SK-N-SH treated with all-trans-retinoic acid at 6 μM for 48 hours (cell line): Measurements from ENCODE around the gene PRSS53.

ENCODE experiments used
- ATAC-seq: fragments of 200-7000 bp; cut with Tn5 transposase; 3 replicates; pipeline ENCODE4 v1.9.1; 2020; ENCODE audit warnings: mild to moderate bottlenecking, moderate library complexity
- ARNTL ChIP-seq: fragments of 450-650 bp; formaldehyde crosslinking; IDR thresholded peaks from 2 replicates; pipeline ENCODE4 v1.5.0; 2020; ENCODE audit warnings: low read depth, mild to moderate bottlenecking, moderate library complexity, borderline replicate concordance
- GLIS3 ChIP-seq: fragments of 250-450 bp; sonication (Bioruptor Pico); IDR thresholded peaks from 2 replicates; pipeline ENCODE4 v1.5.0; 2020; ENCODE audit warnings: mild to moderate bottlenecking, moderate library complexity
- OSR1 ChIP-seq: fragments of 250-450 bp; sonication (Bioruptor Pico); IDR thresholded peaks from 2 replicates; pipeline ENCODE4 v1.8.0; 2022; ENCODE audit warnings: moderate library complexity, mild to moderate bottlenecking, inconsistent platforms
- PATZ1 ChIP-seq: fragments of 250-450 bp; sonication (Bioruptor Pico); IDR thresholded peaks from 2 replicates; pipeline ENCODE4 v1.8.0; 2020; ENCODE audit warnings: mild to moderate bottlenecking, moderate library complexity, borderline replicate concordance
- POU6F1 ChIP-seq: fragments of 250-450 bp; sonication (Bioruptor Pico); IDR thresholded peaks from 2 replicates; pipeline ENCODE4 v1.8.0; 2021; ENCODE audit warnings: low read depth, mild to moderate bottlenecking, moderate library complexity, borderline replicate concordance
- PPARA ChIP-seq: fragments of 250-450 bp; sonication (Bioruptor Pico); IDR thresholded peaks from 2 replicates; pipeline ENCODE4 v1.5.0; 2020; ENCODE audit warnings: mild to moderate bottlenecking, borderline replicate concordance
- SNAI2 ChIP-seq: fragments of 250-450 bp; sonication (Bioruptor Pico); IDR thresholded peaks from 2 replicates; pipeline ENCODE4 v1.5.0; 2020; ENCODE audit warnings: mild to moderate bottlenecking, moderate library complexity
- TCF4 ChIP-seq: fragments of 250-450 bp; sonication (Bioruptor Pico); IDR thresholded peaks from 2 replicates; pipeline ENCODE4 v1.8.0; 2021; ENCODE audit warnings: mild to moderate bottlenecking, moderate library complexity, borderline replicate concordance
- TOX ChIP-seq: fragments of 250-450 bp; sonication (Bioruptor Pico); IDR thresholded peaks from 2 replicates; pipeline ENCODE4 v1.8.0; 2021; ENCODE audit warnings: mild to moderate bottlenecking, moderate library complexity, borderline replicate concordance
- ZFP3 ChIP-seq: fragments of 250-450 bp; sonication (Bioruptor Pico); IDR thresholded peaks from 2 replicates; pipeline ENCODE4 v1.5.0; 2020; ENCODE audit warnings: mild to moderate bottlenecking, moderate library complexity
- ZFP30 ChIP-seq: fragments of 450-650 bp; formaldehyde crosslinking; IDR thresholded peaks from 2 replicates; pipeline ENCODE4 v1.5.0; 2022; ENCODE audit warnings: mild to moderate bottlenecking, moderate library complexity
- ZNF565 ChIP-seq: fragments of 450-650 bp; formaldehyde crosslinking; conservative IDR thresholded peaks from 2 replicates; pipeline ENCODE4 v1.5.0; 2020; ENCODE audit warnings: low read depth, mild to moderate bottlenecking, moderate library complexity
- ZNF70 ChIP-seq: fragments of 450-650 bp; formaldehyde crosslinking; IDR thresholded peaks from 2 replicates; pipeline ENCODE4 v1.5.0; 2020; ENCODE audit warnings: mild to moderate bottlenecking, moderate library complexity
- ZNF8 ChIP-seq: fragments of 450-650 bp; formaldehyde crosslinking; IDR thresholded peaks from 2 replicates; pipeline ENCODE4 v1.5.0; 2020; ENCODE audit warnings: mild to moderate bottlenecking, moderate library complexity
- TF ChIP-seq, protein P1 (sequence below): fragments of 250-450 bp; sonication (Bioruptor Pico); IDR thresholded peaks from 2 replicates; pipeline ENCODE4 v1.5.1; 2021; ENCODE audit warnings: mild to moderate bottlenecking, moderate library complexity
- TF ChIP-seq, protein P2 (sequence below): fragments of 250-450 bp; sonication (Bioruptor Pico); IDR thresholded peaks from 2 replicates; pipeline ENCODE4 v1.5.0; 2020; ENCODE audit warnings: mild to moderate bottlenecking, moderate library complexity
- TF ChIP-seq, protein P3 (sequence below): fragments of 250-450 bp; sonication (Bioruptor Pico); IDR thresholded peaks from 2 replicates; pipeline ENCODE4 v1.5.1; 2020; ENCODE audit warnings: low read depth, mild to moderate bottlenecking, moderate library complexity

The PRSS53 gene

DNA sequence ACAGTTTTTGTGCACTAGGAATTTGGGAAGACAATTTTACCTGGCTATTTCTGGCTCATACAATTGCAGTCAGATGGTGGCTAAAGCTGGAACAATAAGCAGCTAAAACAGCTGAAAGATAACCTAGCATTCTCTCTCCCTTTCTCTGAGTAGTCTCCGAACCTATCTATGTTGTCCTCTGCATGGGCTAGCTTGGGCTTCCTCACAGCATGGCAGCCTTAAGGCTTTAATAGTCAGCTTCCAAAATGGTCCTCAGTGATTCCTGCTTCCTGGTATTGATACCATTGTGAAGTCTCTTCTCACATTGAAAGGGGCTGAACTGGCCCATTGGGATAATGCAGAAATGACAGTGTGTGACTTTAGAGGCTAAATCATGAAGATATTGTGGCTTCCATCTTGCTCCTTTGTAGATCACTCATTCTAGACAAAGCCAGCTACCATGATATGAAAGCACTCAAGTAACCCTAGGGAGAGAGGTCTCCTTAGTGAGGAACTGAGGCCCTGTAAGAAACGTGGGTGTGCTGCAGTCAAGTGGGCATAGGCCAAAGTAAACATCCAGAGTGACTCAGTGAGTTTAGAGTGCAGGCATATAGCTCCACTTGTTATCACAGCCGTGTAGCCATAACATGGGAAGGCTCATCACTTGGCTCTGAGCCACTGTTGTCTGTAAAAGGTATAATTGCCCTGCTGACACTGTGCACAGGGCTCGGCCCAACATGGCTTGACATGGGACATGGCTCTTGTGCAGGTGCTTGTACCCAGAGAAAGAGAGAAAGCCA, 11.3 kb upstream of the PRSS53 start:
- no peak for TF ChIP-seq TCF4 (CRISPR knock-in tag)
- TF ChIP-seq POU6F1 (CRISPR knock-in tag) = no peak
- TF ChIP-seq ZNF565 (CRISPR knock-in tag) = no peak
- TF ChIP-seq ZNF70 (CRISPR knock-in tag) = no peak
- TF ChIP-seq ZFP3 (CRISPR knock-in tag) = no peak
- TF ChIP-seq GLIS3 (CRISPR knock-in tag) = no peak
- TF ChIP-seq, protein P1, sequence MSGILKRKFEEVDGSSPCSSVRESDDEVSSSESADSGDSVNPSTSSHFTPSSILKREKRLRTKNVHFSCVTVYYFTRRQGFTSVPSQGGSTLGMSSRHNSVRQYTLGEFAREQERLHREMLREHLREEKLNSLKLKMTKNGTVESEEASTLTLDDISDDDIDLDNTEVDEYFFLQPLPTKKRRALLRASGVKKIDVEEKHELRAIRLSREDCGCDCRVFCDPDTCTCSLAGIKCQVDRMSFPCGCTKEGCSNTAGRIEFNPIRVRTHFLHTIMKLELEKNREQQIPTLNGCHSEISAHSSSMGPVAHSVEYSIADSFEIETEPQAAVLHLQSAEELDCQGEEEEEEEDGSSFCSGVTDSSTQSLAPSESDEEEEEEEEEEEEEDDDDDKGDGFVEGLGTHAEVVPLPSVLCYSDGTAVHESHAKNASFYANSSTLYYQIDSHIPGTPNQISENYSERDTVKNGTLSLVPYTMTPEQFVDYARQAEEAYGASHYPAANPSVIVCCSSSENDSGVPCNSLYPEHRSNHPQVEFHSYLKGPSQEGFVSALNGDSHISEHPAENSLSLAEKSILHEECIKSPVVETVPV (CRISPR knock-in tag) = no peak
- ATAC-seq = no peak

DNA sequence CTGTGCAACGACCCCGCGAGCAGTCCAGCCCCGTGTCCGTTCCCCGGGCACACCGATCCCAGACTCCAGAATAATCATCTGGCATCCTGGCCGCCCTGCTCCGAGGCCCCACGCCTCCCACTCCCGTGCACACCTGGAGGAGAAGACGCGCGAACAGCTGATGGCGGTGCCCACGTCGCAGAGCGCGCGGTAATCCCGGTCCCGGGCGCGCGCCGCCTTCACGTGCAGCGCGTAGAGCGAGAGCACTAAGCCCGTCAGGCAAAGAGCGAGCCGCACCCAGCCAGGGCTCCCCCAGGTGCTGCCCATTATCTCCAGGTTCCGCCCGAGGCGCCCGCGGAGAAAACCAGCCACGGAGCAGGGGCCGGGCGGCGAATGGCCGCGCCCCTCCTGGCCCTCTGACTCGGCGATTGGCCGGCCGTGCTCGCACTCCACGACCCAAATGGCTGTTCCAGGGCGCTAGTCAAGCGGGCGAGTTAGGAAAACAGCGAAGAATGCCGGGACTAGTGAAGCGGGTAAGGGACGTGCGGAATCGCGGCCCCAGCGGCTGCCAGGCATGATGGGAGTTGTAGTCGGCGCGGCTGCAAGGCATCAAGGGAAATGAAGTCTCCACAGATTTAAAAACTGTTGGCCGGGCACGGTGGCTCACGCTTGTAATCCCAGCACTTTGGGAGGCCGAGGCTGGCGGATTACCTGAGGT, 5.8 kb upstream of the PRSS53 start, which contains the start of gene VKORC1:
Gene VKORC1 (minus strand): TSS at position 374 of the 697 bp plus-strand sequence. CDS start 68 bp downstream, at position 306.
- ATAC-seq = peak; percentile 97
- TF ChIP-seq, protein P2, sequence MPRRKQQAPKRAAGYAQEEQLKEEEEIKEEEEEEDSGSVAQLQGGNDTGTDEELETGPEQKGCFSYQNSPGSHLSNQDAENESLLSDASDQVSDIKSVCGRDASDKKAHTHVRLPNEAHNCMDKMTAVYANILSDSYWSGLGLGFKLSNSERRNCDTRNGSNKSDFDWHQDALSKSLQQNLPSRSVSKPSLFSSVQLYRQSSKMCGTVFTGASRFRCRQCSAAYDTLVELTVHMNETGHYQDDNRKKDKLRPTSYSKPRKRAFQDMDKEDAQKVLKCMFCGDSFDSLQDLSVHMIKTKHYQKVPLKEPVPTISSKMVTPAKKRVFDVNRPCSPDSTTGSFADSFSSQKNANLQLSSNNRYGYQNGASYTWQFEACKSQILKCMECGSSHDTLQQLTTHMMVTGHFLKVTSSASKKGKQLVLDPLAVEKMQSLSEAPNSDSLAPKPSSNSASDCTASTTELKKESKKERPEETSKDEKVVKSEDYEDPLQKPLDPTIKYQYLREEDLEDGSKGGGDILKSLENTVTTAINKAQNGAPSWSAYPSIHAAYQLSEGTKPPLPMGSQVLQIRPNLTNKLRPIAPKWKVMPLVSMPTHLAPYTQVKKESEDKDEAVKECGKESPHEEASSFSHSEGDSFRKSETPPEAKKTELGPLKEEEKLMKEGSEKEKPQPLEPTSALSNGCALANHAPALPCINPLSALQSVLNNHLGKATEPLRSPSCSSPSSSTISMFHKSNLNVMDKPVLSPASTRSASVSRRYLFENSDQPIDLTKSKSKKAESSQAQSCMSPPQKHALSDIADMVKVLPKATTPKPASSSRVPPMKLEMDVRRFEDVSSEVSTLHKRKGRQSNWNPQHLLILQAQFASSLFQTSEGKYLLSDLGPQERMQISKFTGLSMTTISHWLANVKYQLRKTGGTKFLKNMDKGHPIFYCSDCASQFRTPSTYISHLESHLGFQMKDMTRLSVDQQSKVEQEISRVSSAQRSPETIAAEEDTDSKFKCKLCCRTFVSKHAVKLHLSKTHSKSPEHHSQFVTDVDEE (CRISPR knock-in tag) = 0 out of 2 replicates have a peak, but pooled peaks have one; percentile 17
- no peak for TF ChIP-seq PATZ1

GRCh38 chr16:31094088-31094423, 5.3 kb upstream of the PRSS53 start:
- peak; percentile 46 for ATAC-seq

DNA sequence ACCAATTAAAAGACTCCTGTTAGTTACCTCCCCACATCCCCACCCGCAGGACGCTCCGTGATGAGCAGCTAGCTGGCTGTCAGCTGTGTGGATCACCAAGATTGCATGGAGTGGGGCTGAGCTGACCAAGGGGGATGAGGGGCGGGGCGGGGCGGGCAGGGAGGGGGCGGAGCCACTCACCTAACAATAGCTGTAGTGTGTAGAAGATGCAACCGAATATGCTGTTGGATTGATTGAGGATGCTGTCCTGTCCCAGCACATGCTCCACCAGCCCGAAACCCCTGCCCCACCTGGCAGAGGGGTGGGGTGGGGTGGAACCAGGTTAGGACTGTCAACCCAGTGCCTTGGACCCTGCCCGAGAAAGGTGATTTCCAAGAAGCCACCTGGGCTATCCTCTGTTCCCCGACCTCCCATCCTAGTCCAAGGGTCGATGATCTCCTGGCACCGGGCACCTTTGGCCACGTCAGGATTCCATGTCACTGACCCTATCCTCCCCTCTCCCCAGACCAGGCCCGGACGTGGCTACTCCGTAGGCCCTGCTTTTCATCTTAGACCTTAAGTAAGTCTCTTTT, 4.5 kb upstream of the PRSS53 start:
- peak; percentile 41 for ATAC-seq
- TF ChIP-seq ZNF565 (CRISPR knock-in tag) (no peak), SNAI2 (CRISPR knock-in tag) (no peak), TCF4 (CRISPR knock-in tag) (no peak), ARNTL (CRISPR knock-in tag) (no peak), ZFP30 (CRISPR knock-in tag) (no peak), TOX (CRISPR knock-in tag) (no peak), ZNF70 (CRISPR knock-in tag) (no peak), PATZ1 (no peak), ZNF8 (CRISPR knock-in tag) (no peak)
- TF ChIP-seq, protein P3, sequence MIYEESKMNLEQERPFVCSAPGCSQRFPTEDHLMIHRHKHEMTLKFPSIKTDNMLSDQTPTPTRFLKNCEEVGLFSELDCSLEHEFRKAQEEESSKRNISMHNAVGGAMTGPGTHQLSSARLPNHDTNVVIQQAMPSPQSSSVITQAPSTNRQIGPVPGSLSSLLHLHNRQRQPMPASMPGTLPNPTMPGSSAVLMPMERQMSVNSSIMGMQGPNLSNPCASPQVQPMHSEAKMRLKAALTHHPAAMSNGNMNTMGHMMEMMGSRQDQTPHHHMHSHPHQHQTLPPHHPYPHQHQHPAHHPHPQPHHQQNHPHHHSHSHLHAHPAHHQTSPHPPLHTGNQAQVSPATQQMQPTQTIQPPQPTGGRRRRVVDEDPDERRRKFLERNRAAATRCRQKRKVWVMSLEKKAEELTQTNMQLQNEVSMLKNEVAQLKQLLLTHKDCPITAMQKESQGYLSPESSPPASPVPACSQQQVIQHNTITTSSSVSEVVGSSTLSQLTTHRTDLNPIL = no peak

More at GRCh38 chr16:31094088-31094423, 5.3 kb upstream of the PRSS53 start:
- TF ChIP-seq, protein P2 (CRISPR knock-in tag) = no peak
- TF ChIP-seq TOX (CRISPR knock-in tag) = no peak
- TF ChIP-seq OSR1 (CRISPR knock-in tag) = no peak
- no peak for TF ChIP-seq ZNF70 (CRISPR knock-in tag)
- no peak for TF ChIP-seq PPARA (CRISPR knock-in tag)
- TF ChIP-seq, all 23 proteins: peak for 0
